Hepatocyte (in vitro differentiated cells): ENCODE data around the gene SPOPL. TPM values are rescaled to one million over a fixed set of nuclear protein-coding genes. Genes with fewer than 3 reads are reported as not detected.

Experiments used
- DNase-seq: peaks from one replicate; pipeline ENCODE4 v3.0.0-alpha.2; 2016; ENCODE audit warnings: low spot score
- H2AFZ ChIP-seq: fragments of 200-600 bp; sonication (generic); 2 replicates; pipeline ENCODE4 v1.6.0; 2016; ENCODE audit warnings: antibody characterized with exemption, mild to moderate bottlenecking
- H3K27ac ChIP-seq: fragments of 200-600 bp; sonication (generic); 2 replicates; pipeline ENCODE4 v1.5.1; 2016; ENCODE audit warnings: mild to moderate bottlenecking
- H3K27me3 ChIP-seq: fragments of 200-600 bp; sonication (generic); 2 replicates; pipeline ENCODE4 v1.6.1; 2016
- H3K36me3 ChIP-seq: fragments of 200-600 bp; sonication (generic); replicated peaks from 2 replicates; pipeline ENCODE4 v1.5.1; 2016; ENCODE audit warnings: low read depth; ENCODE audit not compliant: insufficient read depth
- H3K4me1 ChIP-seq: fragments of 200-600 bp; sonication (generic); 2 replicates; pipeline ENCODE4 v1.5.1; 2016; ENCODE audit warnings: mild to moderate bottlenecking, moderate library complexity; ENCODE audit not compliant: insufficient read depth
- H3K4me2 ChIP-seq: fragments of 200-600 bp; sonication (generic); 2 replicates; pipeline ENCODE4 v1.6.0; 2016
- H3K4me3 ChIP-seq: fragments of 200-600 bp; sonication (generic); 2 replicates; pipeline ENCODE4 v1.5.1; 2016; ENCODE audit warnings: mild to moderate bottlenecking
- H3K79me2 ChIP-seq: fragments of 200-600 bp; sonication (generic); 2 replicates; pipeline ENCODE4 v1.6.0; 2017; ENCODE audit warnings: mild to moderate bottlenecking
- H3K9me2 ChIP-seq: fragments of 200-600 bp; sonication (generic); replicated peaks from 2 replicates; pipeline ENCODE4 v1.6.0; 2017; ENCODE audit warnings: mild to moderate bottlenecking; ENCODE audit not compliant: insufficient read depth
- H3K9me3 ChIP-seq: fragments of 200-600 bp; sonication (generic); 2 replicates; pipeline ENCODE4 v1.5.1; 2016; ENCODE audit warnings: low read depth, mild to moderate bottlenecking
- H4K20me1 ChIP-seq: fragments of 200-600 bp; sonication (generic); 2 replicates; pipeline ENCODE4 v1.6.0; 2016; ENCODE audit warnings: mild to moderate bottlenecking; ENCODE audit not compliant: insufficient read depth, poor library complexity, severe bottlenecking
- CTCF ChIP-seq: fragments of 200-600 bp; sonication (generic); IDR thresholded peaks from 2 replicates; pipeline ENCODE4 v1.5.1; 2016; ENCODE audit warnings: antibody characterized with exemption, mild to moderate bottlenecking; ENCODE audit not compliant: poor library complexity
- EZH2 ChIP-seq: fragments of 200-600 bp; sonication (generic); IDR thresholded peaks from 2 replicates; pipeline ENCODE4 v1.6.1; 2016; ENCODE audit warnings: antibody characterized with exemption, mild to moderate bottlenecking, borderline replicate concordance
- EZH2phosphoT487 ChIP-seq: fragments of 200-600 bp; sonication (generic); IDR thresholded peaks from one replicate; pipeline ENCODE4 v1.6.1; 2018; ENCODE audit warnings: antibody characterized with exemption, mild to moderate bottlenecking, low read depth, moderate library complexity; ENCODE audit not compliant: unreplicated experiment, severe bottlenecking
- WGBS: methylation state at CpG from one replicate; pipeline ENCODE4 v1.1.6; 2016; ENCODE audit warnings: low lambda C conversion rate; ENCODE audit errors: missing lambda C conversion rate; 5-methylcytosine and 5-hydroxymethylcytosine counted together
- polyA plus RNA-seq: library from polyadenylated mRNA; unstranded; fragments of >200 nt; fragmentation: Nextera tagmentation; extraction: Ambion mirVana; gene quantifications from 2 replicates; pipeline ENCODE4 v1.2.1, GENCODE V29; 2016
- total RNA-seq: library from RNA; depleted of rRNA; stranded (reverse); fragments of >200 nt; gene quantifications from 2 replicates; pipeline ENCODE4 v1.2.3, GENCODE V29; 2014

SPOPL gene
- total and polyA plus RNA-seq, 2 experiments from 2014 or later: 6.1 to 37.0 TPM

- no peak for TF ChIP-seq EZH2
- no peak for TF ChIP-seq CTCF
- no peak for TF ChIP-seq EZH2phosphoT487
- H3K79me2 ChIP-seq: peaks cover 92% of the 10 kb centered on the region
- WGBS: 23% methylated on average over 3 of the region's 3 CpGs
- no peaks in the 10 kb centered on the region for H3K9me2 ChIP-seq
- H3K4me3 ChIP-seq: no peak overlapping the region
- H4K20me1 ChIP-seq: no peaks in the 10 kb centered on the region
- H3K4me2 ChIP-seq: peak overlapping the region; percentile 67
- H3K27ac ChIP-seq: peak overlapping the region; percentile 33
- peaks cover 8% of the 10 kb centered on the region for H3K4me1 ChIP-seq
- H3K27me3 ChIP-seq: no peaks in the 10 kb centered on the region
- no peak overlapping the region for H2AFZ ChIP-seq
- peak; percentile 44 for DNase-seq
- H3K36me3 ChIP-seq: no peaks in the 10 kb centered on the region
- no peaks in the 10 kb centered on the region for H3K9me3 ChIP-seq
These were observed 30.3 kb downstream of the SPOPL start for GRCh38 chr2:138531913-138532312.

- no peaks in the 10 kb centered on the region for H3K9me3 ChIP-seq
- H3K79me2 ChIP-seq: peaks cover 86% of the 10 kb centered on the region
- H3K4me3 ChIP-seq: no peak overlapping the region
- peaks cover 8% of the 10 kb centered on the region for H3K4me1 ChIP-seq
- H3K4me2 ChIP-seq: no peak overlapping the region
- no peak for TF ChIP-seq EZH2phosphoT487
- TF ChIP-seq CTCF: no peak
- no peak for TF ChIP-seq EZH2
- no peaks in the 10 kb centered on the region for H3K27me3 ChIP-seq
- H3K36me3 ChIP-seq: no peaks in the 10 kb centered on the region
- no peak overlapping the region for H3K27ac ChIP-seq
- no peak for DNase-seq
- H4K20me1 ChIP-seq: no peaks in the 10 kb centered on the region
- H2AFZ ChIP-seq: no peak overlapping the region
- H3K9me2 ChIP-seq: no peaks in the 10 kb centered on the region
These were observed 33.2 kb downstream of the SPOPL start for GRCh38 chr2:138534791-138535190.

- Histone ChIP-seq H3K4me2 (no peak overlapping the region), H3K4me3 (no peak overlapping the region), H3K27me3 (no peaks in the 10 kb centered on the region), H3K4me1 (peaks cover 4% of the 10 kb centered on the region), H4K20me1 (no peaks in the 10 kb centered on the region), H2AFZ (no peak overlapping the region), H3K9me3 (no peaks in the 10 kb centered on the region), H3K79me2 (peaks cover 79% of the 10 kb centered on the region), H3K27ac (no peak overlapping the region), H3K9me2 (no peaks in the 10 kb centered on the region), H3K36me3 (no peaks in the 10 kb centered on the region)
- DNase-seq: no peak
- TF ChIP-seq EZH2: no peak
- TF ChIP-seq EZH2phosphoT487: no peak
- no peak for TF ChIP-seq CTCF
- 66% methylated on average over 2 of the region's 2 CpGs for WGBS
These were observed 34.7 kb downstream of the SPOPL start for GRCh38 chr2:138536302-138536701.

GRCh38 chr2:138536740-138537139 is 35.2 kb downstream of the SPOPL start:
- no peak for DNase-seq
- Histone ChIP-seq H3K4me3 (no peak overlapping the region), H3K9me3 (no peaks in the 10 kb centered on the region), H3K9me2 (no peaks in the 10 kb centered on the region), H3K36me3 (no peaks in the 10 kb centered on the region), H2AFZ (no peak overlapping the region), H3K79me2 (peaks cover 78% of the 10 kb centered on the region), H3K27me3 (no peaks in the 10 kb centered on the region), H3K27ac (peak overlapping the region; percentile 23), H4K20me1 (no peaks in the 10 kb centered on the region), H3K4me1 (no peaks in the 10 kb centered on the region), H3K4me2 (no peak overlapping the region)
- TF ChIP-seq EZH2phosphoT487 (no peak), EZH2 (no peak), CTCF (no peak)
- WGBS: 88% methylated on average over 2 of the region's 2 CpGs
